Esophagus squamous epithelium (tissue), 5 donors: ENCODE results near the gene ELMO1. TPM values are rescaled to one million over a fixed set of nuclear protein-coding genes. Genes with fewer than 3 reads are reported as not detected.

Experiments used
- DNase-seq: peaks from one replicate; lab custom pipeline; 2025; lab: John Stamatoyannopoulos, UW
- H3K27ac ChIP-seq, 4 donors: fragments of 200-600 bp; sonication (generic); one replicate each; pipeline ENCODE4 v1.5.1; 2016 to 2019; ENCODE audit warnings: mild to moderate bottlenecking in 1 of 4
- H3K27me3 ChIP-seq, 4 donors: fragments of 200-600 bp; sonication (generic); 1 replicate in 3 of 4; 2 replicates in 1 of 4; pipeline versions ENCODE4 v1.5.1 to v1.6.0; 2017 to 2021; ENCODE audit warnings: antibody characterized with exemption in 1 of 4
- H3K36me3 ChIP-seq, 3 donors: fragments of 200-600 bp; sonication (generic); one replicate each; pipeline ENCODE4 v1.5.1; 2016 to 2019
- H3K4me1 ChIP-seq, 3 donors: fragments of 200-600 bp; sonication (generic); one replicate each; pipeline ENCODE4 v1.5.1; 2017 to 2019
- H3K4me3 ChIP-seq, 4 donors: fragments of 200-600 bp; sonication (generic); 1 replicate in 3 of 4; 2 replicates in 1 of 4; pipeline ENCODE4 v1.5.1; 2016 to 2019; ENCODE audit warnings: mild to moderate bottlenecking in 2 of 4, moderate library complexity in 1 of 4
- H3K9me3 ChIP-seq, 3 donors: fragments of 200-600 bp; sonication (generic); one replicate each; pipeline ENCODE4 v1.5.1; 2016 to 2019
- POLR2A ChIP-seq, 4 donors: fragments of 450-650 bp; IDR thresholded peaks; one replicate each; pipeline ENCODE4 v1.6.1; 2017; ENCODE audit warnings: antibody characterized with exemption in 4 of 4, mild to moderate bottlenecking in 4 of 4, moderate library complexity in 3 of 4
- WGBS, 2 donors: methylation state at CpG; one replicate each; pipeline ENCODE4 v1.1.5; 2018; 5-methylcytosine and 5-hydroxymethylcytosine counted together
- intact Hi-C: fragments of 100-400 bp; cut with DNase I; formaldehyde crosslinking; loops from one replicate; pipeline ENCODE4 v1.15.0; 2022
- total RNA-seq, 4 donors: library from RNA; depleted of rRNA; stranded (reverse); fragments of >200 nt; gene quantifications; one replicate each; pipeline ENCODE4 v1.1.0, GENCODE V29; 2016
- TF ChIP-seq, protein P1 (sequence below), 6 experiments: fragments of 450-650 bp in 4 of 6; fragments of 200-600 bp in 2 of 6; sonication (generic) in 2 of 6; IDR thresholded peaks; one replicate each; pipeline ENCODE4 v1.5.1; 2016 to 2019; ENCODE audit warnings: antibody characterized with exemption in 6 of 6, mild to moderate bottlenecking in 4 of 6, moderate library complexity in 4 of 6
- donor health status: DM: yes; HTN: yes; CAD: no.

Gene ELMO1
- total RNA-seq, 4 donors from 2014 or later: 0.68 to 36.6 (median 11.8) TPM

DNA sequence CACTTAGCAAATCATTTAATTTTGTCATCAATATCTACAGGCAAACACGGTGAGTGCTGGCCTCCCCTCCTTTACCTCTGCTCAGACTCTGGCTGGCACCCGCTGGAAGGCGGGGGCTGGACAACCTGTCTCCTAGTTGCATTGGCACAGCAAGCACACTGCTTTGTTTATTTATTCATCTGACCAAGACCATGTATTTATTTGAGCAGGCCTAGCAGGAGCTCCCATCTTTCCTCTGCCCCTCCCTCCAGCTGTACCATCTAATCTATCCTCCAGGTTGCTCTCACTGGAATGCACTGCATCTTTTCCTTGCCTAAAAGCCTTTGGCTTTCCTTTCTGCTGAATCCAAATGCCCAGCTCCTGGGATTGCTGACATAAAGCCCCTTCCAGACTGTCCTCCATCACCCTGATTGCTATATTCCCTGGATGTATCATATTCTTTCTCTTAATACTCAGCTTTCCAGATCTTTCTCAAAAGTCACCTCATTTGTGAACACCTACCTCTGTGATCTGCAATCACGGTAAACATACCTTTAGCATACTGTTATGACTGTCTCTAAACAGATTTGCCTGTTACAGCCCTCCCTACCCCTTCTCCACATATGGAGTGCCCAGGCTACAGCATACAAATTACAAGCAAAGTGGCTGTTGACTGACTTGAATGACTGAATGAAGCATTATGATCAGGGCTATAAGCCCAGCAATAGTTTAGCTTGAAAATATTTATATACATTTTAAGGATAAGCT is 9.6 kb downstream of the ELMO1 start:
- TF ChIP-seq POLR2A (IDR thresholded peaks at IDR 0.05): no peak
- TF ChIP-seq, protein P1, sequence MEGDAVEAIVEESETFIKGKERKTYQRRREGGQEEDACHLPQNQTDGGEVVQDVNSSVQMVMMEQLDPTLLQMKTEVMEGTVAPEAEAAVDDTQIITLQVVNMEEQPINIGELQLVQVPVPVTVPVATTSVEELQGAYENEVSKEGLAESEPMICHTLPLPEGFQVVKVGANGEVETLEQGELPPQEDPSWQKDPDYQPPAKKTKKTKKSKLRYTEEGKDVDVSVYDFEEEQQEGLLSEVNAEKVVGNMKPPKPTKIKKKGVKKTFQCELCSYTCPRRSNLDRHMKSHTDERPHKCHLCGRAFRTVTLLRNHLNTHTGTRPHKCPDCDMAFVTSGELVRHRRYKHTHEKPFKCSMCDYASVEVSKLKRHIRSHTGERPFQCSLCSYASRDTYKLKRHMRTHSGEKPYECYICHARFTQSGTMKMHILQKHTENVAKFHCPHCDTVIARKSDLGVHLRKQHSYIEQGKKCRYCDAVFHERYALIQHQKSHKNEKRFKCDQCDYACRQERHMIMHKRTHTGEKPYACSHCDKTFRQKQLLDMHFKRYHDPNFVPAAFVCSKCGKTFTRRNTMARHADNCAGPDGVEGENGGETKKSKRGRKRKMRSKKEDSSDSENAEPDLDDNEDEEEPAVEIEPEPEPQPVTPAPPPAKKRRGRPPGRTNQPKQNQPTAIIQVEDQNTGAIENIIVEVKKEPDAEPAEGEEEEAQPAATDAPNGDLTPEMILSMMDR (IDR thresholded peaks at IDR 0.05): no peak
- 78 to 83% methylated on average over 4 of the region's 4 CpGs for WGBS, 2 donors
- Histone ChIP-seq H3K9me3 (no peaks in the 10 kb centered on the region), H3K4me3 (no peak overlapping the region), H3K4me1 (peaks cover 0 to 50% (median 9%) of the 10 kb centered on the region in 3 donors), H3K36me3 (no peaks in the 10 kb centered on the region), H3K27me3 (no peaks in the 10 kb centered on the region), H3K27ac (peak overlapping the region in 2 of 4 donors; percentile 40 to 65)
- intact Hi-C loops: no loop called here
- no peak for DNase-seq

DNA sequence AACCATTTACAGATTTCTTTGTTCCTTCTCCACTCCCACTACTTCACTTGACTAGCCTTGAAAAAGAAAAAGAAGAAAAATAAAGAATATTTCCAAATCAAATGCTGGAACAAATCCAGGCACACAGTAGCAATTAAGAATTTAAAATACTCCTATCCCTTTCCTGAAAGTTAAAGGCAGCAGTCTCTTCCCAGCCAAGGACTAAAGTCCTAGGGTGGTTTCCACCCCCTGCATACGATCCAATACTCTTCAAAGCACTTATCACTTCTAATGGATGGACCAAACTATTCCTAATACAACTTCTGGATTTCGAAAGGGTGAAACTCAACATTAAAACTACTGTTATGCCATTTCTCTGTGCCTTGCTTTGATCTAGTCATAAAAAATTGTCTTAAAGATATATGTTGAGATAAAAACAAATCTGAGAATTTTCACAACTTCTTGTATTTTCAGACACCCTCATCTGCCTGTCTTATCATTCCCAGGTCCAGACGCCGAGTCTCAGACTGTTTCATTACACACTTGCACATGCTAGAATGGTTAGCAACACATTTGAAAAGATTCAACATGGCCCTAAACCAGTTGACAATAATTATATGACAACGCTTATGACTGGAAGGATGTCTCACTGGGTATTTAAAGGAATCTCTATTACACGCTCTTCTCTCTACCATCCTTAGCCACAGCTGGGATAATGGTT is 13.4 kb downstream of the ELMO1 start:
- no peak for DNase-seq
- Histone ChIP-seq H3K27me3 (no peaks in the 10 kb centered on the region), H3K27ac (no peak overlapping the region), H3K36me3 (no peaks in the 10 kb centered on the region), H3K4me1 (peaks cover 0 to 39% (median 9%) of the 10 kb centered on the region in 3 donors), H3K9me3 (no peaks in the 10 kb centered on the region), H3K4me3 (no peak overlapping the region)
- TF ChIP-seq, protein P1 (IDR thresholded peaks at IDR 0.05): no peak
- TF ChIP-seq POLR2A (IDR thresholded peaks at IDR 0.05): no peak
- WGBS, 2 donors: 79 to 86% methylated on average over 6 of the region's 6 CpGs
- intact Hi-C loops: no loop called here

DNA sequence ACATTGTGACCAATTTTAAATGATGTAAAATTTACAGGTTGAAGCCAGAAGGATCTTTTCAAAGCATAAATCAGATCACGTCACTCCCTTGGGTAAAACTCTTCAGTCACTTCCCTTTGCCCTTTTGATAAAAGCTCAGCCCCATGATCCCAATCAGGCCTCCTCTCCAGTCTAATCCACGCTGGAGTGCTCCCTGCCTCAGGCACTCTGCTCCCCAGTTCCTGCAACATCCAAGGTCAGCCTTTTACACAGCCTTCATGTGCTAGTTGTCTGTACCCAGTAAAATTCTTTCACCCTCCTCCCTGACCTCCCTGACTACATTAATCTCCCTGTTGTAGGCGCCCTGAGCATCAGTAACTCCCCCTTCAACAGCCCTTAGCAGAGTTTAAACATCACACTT is 14.1 kb downstream of the ELMO1 start:
- Histone ChIP-seq H3K27ac (no peak overlapping the region), H3K4me1 (peaks cover 0 to 35% (median 7%) of the 10 kb centered on the region in 3 donors), H3K36me3 (no peaks in the 10 kb centered on the region), H3K4me3 (no peak overlapping the region), H3K9me3 (no peaks in the 10 kb centered on the region), H3K27me3 (no peaks in the 10 kb centered on the region)
- WGBS, 2 donors: 55 to 68% methylated on average over 3 of the region's 3 CpGs
- no peak for DNase-seq
- TF ChIP-seq, protein P1 (IDR thresholded peaks at IDR 0.05): no peak
- TF ChIP-seq POLR2A (IDR thresholded peaks at IDR 0.05): no peak
- intact Hi-C loops: no loop called here

DNA sequence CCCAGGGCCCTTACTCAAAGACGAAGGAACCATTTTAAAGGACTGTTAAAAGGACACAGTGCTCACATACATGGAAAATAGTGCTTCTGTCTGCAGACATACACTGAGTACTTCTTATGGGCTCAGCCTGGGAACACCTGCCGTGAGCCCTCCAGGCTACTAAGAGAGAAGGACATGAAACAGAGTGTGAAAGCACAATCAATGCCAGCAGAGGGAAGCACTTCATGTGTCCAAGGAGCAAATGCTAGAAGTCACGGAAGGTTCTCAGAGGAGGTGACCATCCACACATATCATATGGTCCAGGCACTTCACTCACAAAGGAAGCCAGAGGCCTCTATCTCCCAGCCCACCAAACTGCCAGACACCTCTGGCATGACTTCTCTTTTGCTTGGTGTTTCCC is 15.5 kb downstream of the ELMO1 start:
- Histone ChIP-seq H3K4me3 (no peak overlapping the region), H3K9me3 (no peaks in the 10 kb centered on the region), H3K27ac (no peak overlapping the region), H3K36me3 (no peaks in the 10 kb centered on the region), H3K27me3 (no peaks in the 10 kb centered on the region), H3K4me1 (peaks cover 0 to 24% (median 0%) of the 10 kb centered on the region in 3 donors)
- DNase-seq: no peak
- TF ChIP-seq, protein P1 (IDR thresholded peaks at IDR 0.05): no peak
- TF ChIP-seq POLR2A (IDR thresholded peaks at IDR 0.05): no peak
- intact Hi-C loops: no loop called here
- 78 to 81% methylated on average over 3 of the region's 3 CpGs for WGBS, 2 donors
